ENCODE results near the gene HELZ. TPM values are rescaled to one million over a fixed set of nuclear protein-coding genes. Genes with fewer than 3 reads are reported as not detected.
"Not testable (repeated sequence)": the region's sequence is repeated elsewhere in the genome, so short reads cannot be mapped to it uniquely, and the experiment has no call there.

Gene HELZ
- total RNA-seq, 1 donor from 2014 or later = 27.6 TPM

GRCh38 chr17:67119102-67119501, 125.9 kb downstream of the HELZ start:
- DNase-seq (ENCODE audit: low read depth in 2 of 2) = no peak

DNA sequence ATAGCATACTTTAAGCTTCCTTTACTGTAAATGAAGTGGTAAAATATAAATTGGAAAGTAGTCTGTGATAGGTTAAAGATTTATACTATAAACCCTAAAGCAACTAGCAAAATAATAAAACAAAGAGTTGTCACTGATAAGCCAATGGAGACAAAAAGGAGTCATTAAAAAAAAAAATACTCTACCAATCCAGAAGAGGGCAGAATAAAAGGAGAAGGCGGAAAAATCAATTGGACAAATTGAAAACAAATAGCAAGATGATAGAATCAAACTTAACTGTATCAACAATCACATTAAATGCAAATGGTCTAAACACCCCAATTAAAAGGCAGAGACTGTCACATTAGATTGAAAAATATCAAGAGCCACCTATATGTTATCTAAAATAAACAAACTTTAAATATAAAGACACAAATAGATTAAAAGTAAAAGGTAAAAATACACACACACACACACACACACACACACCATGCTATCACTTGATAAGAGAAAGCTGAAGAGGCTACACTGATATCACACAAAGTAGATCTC, 128.9 kb downstream of the HELZ start:
- no peak for DNase-seq (ENCODE audit: low read depth in 2 of 2)

GRCh38 chr17:67115401-67115800, 129.6 kb downstream of the HELZ start:
- no peak for DNase-seq (ENCODE audit: low read depth in 2 of 2)

- DNase-seq (ENCODE audit: low read depth in 2 of 2) = no peak
These were observed 131.5 kb downstream of the HELZ start for GRCh38 chr17:67113486-67113885.

- no peak for DNase-seq (ENCODE audit: low read depth in 2 of 2)
These were observed 133.2 kb downstream of the HELZ start for GRCh38 chr17:67111808-67112207.

DNA sequence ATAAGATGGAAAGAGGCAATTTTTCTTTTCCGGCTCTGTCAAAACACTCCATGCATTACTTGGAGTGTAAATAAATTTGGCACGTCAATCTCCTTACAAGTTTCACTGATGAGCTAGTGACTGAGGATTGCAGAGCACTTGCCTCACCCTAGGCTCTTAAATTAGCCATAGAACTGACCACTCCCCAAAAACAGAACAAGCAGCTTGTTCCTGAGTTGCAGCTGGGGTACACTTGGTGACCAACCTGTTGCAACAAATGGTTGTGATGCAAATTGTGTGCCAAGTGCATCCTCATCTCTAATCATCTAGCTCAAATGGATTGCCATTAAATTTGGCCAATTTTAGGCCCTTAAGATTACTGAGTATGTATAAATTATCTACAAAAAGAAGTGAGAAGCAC, 133.7 kb downstream of the HELZ start:
- no peak for DNase-seq (ENCODE audit: low read depth in 2 of 2)

- DNase-seq (ENCODE audit: low read depth in 2 of 2) = no peak
These were observed 134.4 kb downstream of the HELZ start for GRCh38 chr17:67110619-67111018.

GRCh38 chr17:67109111-67109510, 135.9 kb downstream of the HELZ start:
- DNase-seq (ENCODE audit: low read depth in 2 of 2) = no peak

GRCh38 chr17:67107811-67108775, 136.9 kb downstream of the HELZ start:
- no peak for DNase-seq (ENCODE audit: low read depth in 2 of 2)

- no peak for DNase-seq (ENCODE audit: low read depth in 2 of 2)
These were observed 137.8 kb downstream of the HELZ start for GRCh38 chr17:67107171-67107570.

DNA sequence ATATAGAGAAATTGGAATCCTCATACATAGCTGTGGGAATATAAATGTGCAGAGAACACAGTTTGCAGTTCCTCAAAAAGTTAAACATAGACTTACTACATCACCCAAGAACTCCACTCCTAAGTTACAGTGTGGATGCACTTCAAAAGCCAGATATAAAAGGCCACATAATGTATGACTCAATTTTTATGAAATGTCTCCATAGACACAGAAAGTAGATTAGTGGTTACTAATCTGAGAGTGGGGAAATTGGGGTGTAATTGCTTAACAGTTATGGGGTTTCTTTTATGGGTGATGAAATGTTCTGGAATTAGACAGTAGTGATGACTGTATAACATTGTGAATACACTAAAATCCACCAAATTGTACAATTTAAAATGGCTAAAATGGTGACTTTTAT, 139.8 kb downstream of the HELZ start:
- DNase-seq (ENCODE audit: low read depth in 2 of 2) = no peak

DNA sequence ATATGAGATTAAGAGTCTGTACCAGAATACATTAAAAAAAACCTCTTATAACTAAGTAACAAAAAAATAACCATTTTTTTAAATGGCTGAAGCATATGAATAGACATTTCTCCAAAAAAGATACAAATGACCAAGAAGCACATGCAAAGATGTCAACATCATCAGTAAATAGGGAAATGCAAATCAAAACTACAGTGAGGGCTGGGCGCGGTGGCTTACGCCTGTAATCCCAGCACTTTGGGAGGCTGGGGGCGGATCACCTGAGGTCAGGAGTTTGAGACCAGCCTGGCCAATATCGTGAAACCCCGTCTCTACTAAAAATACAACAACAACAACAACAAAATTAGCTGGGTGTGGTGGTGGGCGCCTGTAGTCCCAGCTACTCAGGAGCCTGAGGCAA, 140.4 kb downstream of the HELZ start:
- not testable (repeated sequence) for DNase-seq (ENCODE audit: low read depth in 2 of 2)

GRCh38 chr17:67098006-67098405, 147.0 kb downstream of the HELZ start:
- no peak for DNase-seq (ENCODE audit: low read depth in 2 of 2)

- DNase-seq (ENCODE audit: low read depth in 2 of 2) = no peak
These were observed 148.4 kb downstream of the HELZ start for GRCh38 chr17:67096609-67097008.

DNA sequence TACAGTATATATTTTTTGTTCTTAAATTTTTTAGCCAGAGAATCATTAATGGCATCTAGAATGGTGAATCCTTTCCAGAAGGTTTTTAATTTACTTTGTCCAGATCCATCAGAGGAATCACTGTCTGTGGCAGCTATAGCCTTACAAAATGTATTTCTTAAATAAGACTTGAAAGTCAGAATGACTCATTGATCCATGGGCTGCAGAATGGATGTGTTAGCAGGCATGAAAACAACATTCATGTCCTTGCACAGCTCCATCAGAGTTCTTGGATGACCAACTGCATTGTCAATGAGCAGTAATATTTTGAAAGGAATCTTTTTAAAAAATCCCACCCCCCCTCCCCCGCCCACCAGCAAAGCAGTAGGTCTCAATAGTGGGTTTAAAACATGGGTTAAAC, 149.2 kb downstream of the HELZ start:
- peak in 1 of 2 donors; percentile 8 for DNase-seq (ENCODE audit: low read depth in 2 of 2)

- peak in 1 of 2 donors; percentile 9 for DNase-seq (ENCODE audit: low read depth in 2 of 2)
These were observed 149.7 kb downstream of the HELZ start for GRCh38 chr17:67095291-67095690.

DNA sequence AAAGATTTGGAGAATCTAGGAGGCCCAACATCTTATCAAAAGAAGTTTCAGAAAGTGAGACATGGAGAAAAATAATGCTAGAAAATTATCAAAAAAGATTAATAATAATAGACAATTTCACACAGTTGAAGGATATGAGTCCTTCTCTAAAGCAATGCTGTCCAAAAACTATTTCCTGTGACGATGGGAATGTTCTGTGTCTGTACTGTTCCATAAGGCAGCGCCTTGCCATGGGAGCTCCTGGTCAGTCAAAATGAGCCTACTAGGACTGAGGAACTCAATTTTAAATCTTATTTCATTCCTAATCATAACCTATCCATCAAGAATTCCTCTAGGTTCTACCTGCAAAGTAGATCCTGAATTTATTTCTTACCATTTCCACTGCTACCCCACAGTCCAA, 151.6 kb downstream of the HELZ start:
- DNase-seq (ENCODE audit: low read depth in 2 of 2) = peak; percentile 15 to 49

GRCh38 chr17:67092710-67093109, 152.3 kb downstream of the HELZ start:
- not testable (repeated sequence) for DNase-seq (ENCODE audit: low read depth in 2 of 2)

DNA sequence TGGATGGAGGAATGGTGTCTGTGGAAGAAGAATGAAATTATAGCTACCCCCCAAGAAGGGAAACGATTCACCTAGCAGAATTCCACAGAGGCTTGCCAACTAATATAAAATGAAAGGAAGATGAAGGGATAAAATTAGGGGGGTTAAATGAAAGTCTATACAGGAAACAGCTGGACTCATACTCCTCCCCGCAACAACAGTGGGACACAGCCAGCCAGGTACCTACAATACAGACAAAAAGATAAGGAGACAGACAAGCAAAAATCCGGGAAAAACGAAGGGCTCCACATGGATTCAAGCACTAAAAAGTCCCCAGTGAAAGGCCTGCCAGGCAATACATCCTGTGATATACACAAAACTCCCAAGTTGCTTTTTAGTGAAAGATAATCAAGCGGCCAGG, 152.7 kb downstream of the HELZ start:
- DNase-seq (ENCODE audit: low read depth in 2 of 2) = peak; percentile 57 to 70

GRCh38 chr17:67090341-67090740, 154.7 kb downstream of the HELZ start:
- no peak for DNase-seq (ENCODE audit: low read depth in 2 of 2)

GRCh38 chr17:67088639-67089038, 156.4 kb downstream of the HELZ start:
- DNase-seq (ENCODE audit: low read depth in 2 of 2) = no peak

GRCh38 chr17:67085406-67085805, 159.6 kb downstream of the HELZ start:
- DNase-seq (ENCODE audit: low read depth in 2 of 2) = peak; percentile 12 to 22

- DNase-seq (ENCODE audit: low read depth in 2 of 2) = no peak
These were observed 162.9 kb downstream of the HELZ start for GRCh38 chr17:67082107-67082506.
